H1 (cell line): ENCODE measurements around the gene DOCK3. TPM values are rescaled to one million over a fixed set of nuclear protein-coding genes. Genes with fewer than 3 reads are reported as not detected.

Source experiments
- CTCF ChIA-PET: fragments of 300-600 bp; sonication (Branson Sonifier 250); formaldehyde crosslinking; loops from one replicate; lab custom pipeline; 2021; ENCODE audit not compliant: partially characterized antibody; lab: Charles Lee
- POLR2A ChIA-PET: fragments of 300-600 bp; sonication (Branson Sonifier 250); formaldehyde crosslinking; loops from one replicate; lab custom pipeline; 2021; ENCODE audit warnings: inconsistent platforms; ENCODE audit not compliant: partially characterized antibody; lab: Charles Lee
- DNase-seq, 2 experiments: peaks; one replicate each; pipeline versions ENCODE4 v3.0.0 to v3.0.0-alpha.2; 2010 to 2022; ENCODE audit warnings: low spot score in 2 of 2, low read depth in 1 of 2, mixed read lengths in 1 of 2
- FAIRE-seq: peaks from 2 replicates; lab custom pipeline; 2011; peaks lifted over from hg19 to GRCh38; lab: Jason Lieb, UNC
- H2AFZ ChIP-seq: 2 replicates; pipeline ENCODE4 v1.8.1; 2012; ENCODE audit warnings: low read length, inconsistent platforms
- H2AK5ac ChIP-seq: 2 replicates; pipeline ENCODE4 v1.6.1; 2013; ENCODE audit warnings: low read depth, low read length
- H2BK120ac ChIP-seq: replicated peaks from 2 replicates; pipeline ENCODE3; 2013; ENCODE audit warnings: low read depth, low read length, inconsistent platforms
- H2BK12ac ChIP-seq: 2 replicates; pipeline ENCODE4 v1.6.1; 2013; ENCODE audit warnings: low read depth, low read length
- H2BK15ac ChIP-seq: 2 replicates; pipeline ENCODE4 v1.6.1; 2013; ENCODE audit warnings: low read length
- H2BK20ac ChIP-seq: 2 replicates; pipeline ENCODE4 v1.6.1; 2013; ENCODE audit warnings: low read length
- H2BK5ac ChIP-seq: 2 replicates; pipeline ENCODE4 v1.6.1; 2013; ENCODE audit warnings: low read depth, low read length
- H3K14ac ChIP-seq: 2 replicates; pipeline ENCODE4 v1.6.1; 2013; ENCODE audit warnings: inconsistent platforms; ENCODE audit not compliant: insufficient read length
- H3K18ac ChIP-seq: 2 replicates; pipeline ENCODE4 v1.6.1; 2013; ENCODE audit warnings: low read length; ENCODE audit errors: extremely low read depth
- H3K23ac ChIP-seq: 2 replicates; pipeline ENCODE4 v1.6.1; 2013; ENCODE audit warnings: inconsistent platforms; ENCODE audit not compliant: insufficient read length
- H3K23me2 ChIP-seq: 2 replicates; pipeline ENCODE4 v1.6.1; 2013; ENCODE audit warnings: low read depth, low read length
- H3K27ac ChIP-seq: 2 replicates; pipeline ENCODE4 v1.6.1; 2011; ENCODE audit warnings: low read depth, low read length, inconsistent platforms
- H3K27me3 ChIP-seq, 4 experiments: replicated peaks in 1 of 4; 1 replicate in 1 of 4; 2 replicates in 3 of 4; pipeline versions ENCODE4 v1.6.1 to v1.8.1; 2011 to 2013; ENCODE audit warnings: low read length in 3 of 4, mild to moderate bottlenecking in 3 of 4, inconsistent platforms in 2 of 4, mixed read lengths in 2 of 4, moderate library complexity in 1 of 4; ENCODE audit not compliant: control insufficient read depth in 3 of 4, insufficient read depth in 3 of 4; ENCODE audit errors: extremely low read depth in 1 of 4
- H3K36me3 ChIP-seq, 4 experiments: 2 replicates each; pipeline versions ENCODE4 v1.6.1 to v1.8.1; 2011 to 2013; ENCODE audit warnings: mild to moderate bottlenecking in 4 of 4, low read length in 3 of 4, moderate library complexity in 2 of 4, control low read depth in 1 of 4, inconsistent platforms in 1 of 4; ENCODE audit not compliant: insufficient read depth in 4 of 4, control insufficient read depth in 2 of 4
- H3K4ac ChIP-seq: replicated peaks from 2 replicates; pipeline ENCODE3; 2013; ENCODE audit warnings: low read length, low read depth, mixed read lengths, inconsistent platforms; ENCODE audit not compliant: insufficient read length
- H3K4me1 ChIP-seq, 4 experiments: replicated peaks in 1 of 4; 1 replicate in 1 of 4; 2 replicates in 3 of 4; pipeline versions ENCODE4 v1.6.1 to v1.8.1; 2011 to 2013; ENCODE audit warnings: low read length in 3 of 4, inconsistent platforms in 2 of 4, mixed read lengths in 1 of 4; ENCODE audit not compliant: insufficient read depth in 4 of 4, control insufficient read depth in 3 of 4
- H3K4me2 ChIP-seq, 2 experiments: 2 replicates each; pipeline versions ENCODE4 v1.6.1 to v1.8.1; 2011 to 2013; ENCODE audit warnings: low read depth in 2 of 2, low read length in 2 of 2, control low read depth in 1 of 2, inconsistent platforms in 1 of 2, mild to moderate bottlenecking in 1 of 2; ENCODE audit not compliant: insufficient read depth in 1 of 2
- H3K4me3 ChIP-seq, 4 experiments: fragments of 200-600, 300-600 bp in 1 of 4; sonication (generic), shearing (Covaris generic), sonication (Bioruptor Twin) in 1 of 4; 2 replicates each; pipeline versions ENCODE4 v1.5.1 to v1.8.1; 2011 to 2016; ENCODE audit warnings: low read length in 4 of 4, low read depth in 3 of 4, control low read depth in 2 of 4, inconsistent platforms in 2 of 4, mild to moderate bottlenecking in 2 of 4, mixed read lengths in 1 of 4, moderate library complexity in 1 of 4; ENCODE audit not compliant: insufficient read depth in 2 of 4; ENCODE audit errors: extremely low read depth in 1 of 4
- H3K56ac ChIP-seq: replicated peaks from 2 replicates; pipeline ENCODE3; 2013; ENCODE audit warnings: low read depth, mild to moderate bottlenecking, mixed read lengths, low read length, inconsistent platforms; ENCODE audit not compliant: insufficient read length
- H3K79me1 ChIP-seq: 2 replicates; pipeline ENCODE4 v1.6.1; 2013; ENCODE audit warnings: low read depth, low read length, control low read depth
- H3K79me2 ChIP-seq, 2 experiments: 2 replicates each; pipeline versions ENCODE4 v1.6.1 to v1.8.1; 2012 to 2013; ENCODE audit warnings: low read length in 2 of 2, mild to moderate bottlenecking in 2 of 2, inconsistent platforms in 1 of 2; ENCODE audit not compliant: insufficient read depth in 2 of 2, control insufficient read depth in 1 of 2
- H3K9ac ChIP-seq, 4 experiments: replicated peaks in 1 of 4; 1 replicate in 1 of 4; 2 replicates in 3 of 4; pipeline versions ENCODE4 v1.6.1 to v1.8.1; 2011 to 2013; ENCODE audit warnings: low read depth in 3 of 4, low read length in 3 of 4, control low read depth in 2 of 4, mild to moderate bottlenecking in 2 of 4, moderate library complexity in 2 of 4, inconsistent platforms in 1 of 4; ENCODE audit errors: extremely low read depth in 1 of 4
- H3K9me3 ChIP-seq, 2 experiments: 2 replicates each; pipeline versions ENCODE4 v1.6.1 to v1.8.1; 2012 to 2013; ENCODE audit warnings: mild to moderate bottlenecking in 2 of 2, moderate library complexity in 2 of 2, control low read depth in 1 of 2, inconsistent platforms in 1 of 2, low read depth in 1 of 2, low read length in 1 of 2, mixed read lengths in 1 of 2; ENCODE audit not compliant: insufficient read depth in 2 of 2
- H4K20me1 ChIP-seq, 2 experiments: replicated peaks in 1 of 2; 2 replicates each; pipeline versions ENCODE3 to v1.8.1; 2011 to 2013; ENCODE audit warnings: inconsistent platforms in 2 of 2, low read length in 2 of 2, mild to moderate bottlenecking in 1 of 2; ENCODE audit not compliant: insufficient read depth in 2 of 2, control insufficient read depth in 1 of 2
- H4K5ac ChIP-seq: 2 replicates; pipeline ENCODE4 v1.6.1; 2013; ENCODE audit warnings: low read length, low read depth, mixed read lengths, inconsistent platforms; ENCODE audit not compliant: insufficient read length
- H4K8ac ChIP-seq: 2 replicates; pipeline ENCODE4 v1.8.0; 2013; ENCODE audit warnings: mild to moderate bottlenecking, moderate library complexity, low read length, inconsistent platforms; ENCODE audit not compliant: insufficient read depth; ENCODE audit errors: extremely low read depth
- H4K91ac ChIP-seq: replicated peaks from 2 replicates; pipeline ENCODE3; 2013; ENCODE audit warnings: low read length, mixed read lengths, inconsistent platforms; ENCODE audit not compliant: insufficient read length
- ASH2L ChIP-seq: fragments of 200-600, 300-600 bp; sonication (generic); IDR thresholded peaks from one replicate; pipeline ENCODE4 v1.7.1; 2017; ENCODE audit warnings: low read length
- CREB1 ChIP-seq: IDR thresholded peaks from 2 replicates; pipeline ENCODE4 v1.6.1; 2012; ENCODE audit warnings: inconsistent platforms
- HDAC6 ChIP-seq: IDR thresholded peaks from one replicate; pipeline ENCODE4 v1.7.1; 2012; ENCODE audit warnings: low read depth, mild to moderate bottlenecking, inconsistent platforms, low read length, moderate library complexity
- JUN ChIP-seq: IDR thresholded peaks from 2 replicates; pipeline ENCODE4 v1.6.1; 2011; ENCODE audit warnings: low read depth, mild to moderate bottlenecking, improper control_type of control experiment, low read length
- KDM4A ChIP-seq: IDR thresholded peaks from one replicate; pipeline ENCODE4 v1.7.1; 2012; ENCODE audit warnings: low read depth, mild to moderate bottlenecking, moderate library complexity, low read length, inconsistent platforms; ENCODE audit not compliant: severe bottlenecking
- NANOG ChIP-seq: IDR thresholded peaks from 2 replicates; pipeline ENCODE4 v1.6.1; 2011; ENCODE audit warnings: low read length, low read depth, mild to moderate bottlenecking, inconsistent platforms; ENCODE audit not compliant: insufficient read depth, poor library complexity, severe bottlenecking
- SAP30 ChIP-seq: fragments of 300-600 bp; sonication (generic); IDR thresholded peaks from 2 replicates; pipeline ENCODE4 v1.7.1; 2012; ENCODE audit warnings: low read length, moderate library complexity, mild to moderate bottlenecking, inconsistent platforms; ENCODE audit not compliant: insufficient read depth, insufficient replicate concordance
- TAF7 ChIP-seq: optimal IDR thresholded peaks from 2 replicates; pipeline ENCODE3; 2011; ENCODE audit warnings: low read depth, mild to moderate bottlenecking, inconsistent platforms, low read length, moderate library complexity, borderline replicate concordance
- WGBS, 2 experiments: shearing (Covaris generic) in 1 of 2; methylation state at CpG; one replicate each; pipeline versions ENCODE4 v1.1.6 to v1.1.7; 2013 to 2015; ENCODE audit warnings: low lambda C conversion rate in 2 of 2, mixed read lengths in 2 of 2, inconsistent platforms in 1 of 2, low coverage in 1 of 2, missing lambda C conversion rate in 1 of 2; ENCODE audit not compliant: insufficient replicate concordance in 2 of 2, insufficient coverage in 1 of 2, insufficient read length in 1 of 2; ENCODE audit errors: extremely low coverage in 1 of 2, missing lambda C conversion rate in 1 of 2; 5-methylcytosine and 5-hydroxymethylcytosine counted together
- polyA plus RNA-seq, 7 experiments: library from polyadenylated mRNA; depleted of rRNA in 3 of 7; stranded (reverse) in 5 of 7; unstranded in 2 of 7; fragments of >200 nt in 5 of 7; fragments of 200-250 nt in 2 of 7; gene quantifications; 1 replicate in 5 of 7; 2 replicates in 1 of 7; 4 replicates in 1 of 7; pipeline versions ENCODE4 v1.2.1 to v1.2.3, GENCODE V29; 2011 to 2013; ENCODE audit warnings: missing spikeins in 2 of 7, mixed read lengths in 2 of 7
- total RNA-seq: library from RNA; stranded (reverse); fragmentation: NEBNext Ultra II Directional; extraction: Animal tissue kit (Norgen Biotek cat#: 25700); gene quantifications from 2 replicates; pipeline ENCODE4 v1.2.1, GENCODE V29; 2021

DOCK3 gene
- total and polyA plus RNA-seq, 2 of the 8 experiments (the other 6 are each of a cell fraction or from before 2014, with no cell fraction given) = 2.7 to 5.0 TPM

GRCh38 chr3:51257870-51258269, 583.1 kb downstream of the DOCK3 start:
- no peak for FAIRE-seq
- H3K27me3 ChIP-seq = no peaks in the 10 kb centered on the region
- no peak overlapping the region for H3K27ac ChIP-seq
- no peaks in the 10 kb centered on the region for H3K9me3 ChIP-seq
- ChIA-PET CTCF (no interaction called here), POLR2A (no interaction called here)
- no peak overlapping the region for H3K18ac ChIP-seq
- H3K79me2 ChIP-seq = no peaks in the 10 kb centered on the region
- H3K23ac ChIP-seq = no peak overlapping the region
- H4K91ac ChIP-seq = no peak overlapping the region
- no peaks in the 10 kb centered on the region for H3K79me1 ChIP-seq
- H4K5ac ChIP-seq = no peak overlapping the region
- no peak overlapping the region for H2AK5ac ChIP-seq
- H2AFZ ChIP-seq = no peak overlapping the region
- H3K4ac ChIP-seq = no peak overlapping the region
- H3K14ac ChIP-seq = no peak overlapping the region
- H4K8ac ChIP-seq = no peak overlapping the region
- no peak overlapping the region for H2BK12ac ChIP-seq
- no peak overlapping the region for H2BK120ac ChIP-seq
- H2BK20ac ChIP-seq = no peak overlapping the region
- no peaks in the 10 kb centered on the region for H3K23me2 ChIP-seq
- H2BK5ac ChIP-seq = no peak overlapping the region
- no peaks in the 10 kb centered on the region for H4K20me1 ChIP-seq
- 85% methylated on average over 1 of the region's 1 CpG; no CpG with 5 or more reads in 1 of the 2 experiments for WGBS, 2 experiments
- no peaks in the 10 kb centered on the region; a peak in 1 of 8 replicates for H3K36me3 ChIP-seq
- 0 out of 7 replicates have a peak, but pooled peaks cover 0 to 2% (median 0%) of the 10 kb centered on the region in 4 experiments for H3K4me1 ChIP-seq
- no peak overlapping the region for H3K9ac ChIP-seq
- no peak overlapping the region for H3K4me3 ChIP-seq
- H3K56ac ChIP-seq = no peak overlapping the region
- H2BK15ac ChIP-seq = no peak overlapping the region
- H3K4me2 ChIP-seq = no peak overlapping the region
- no peak for DNase-seq
- no peak for TF ChIP-seq ASH2L
- no peak for TF ChIP-seq TAF7
- TF ChIP-seq SAP30 = no peak
- TF ChIP-seq HDAC6 = no peak
- no peak for TF ChIP-seq CREB1
- TF ChIP-seq KDM4A = no peak
- no peak for TF ChIP-seq JUN
- TF ChIP-seq NANOG = no peak
